GM06990 (cell line): Measurements from ENCODE around the gene LRRC37A3.
"Not testable (repeated sequence)": the region's sequence is repeated elsewhere in the genome, so short reads cannot be mapped to it uniquely, and the experiment has no call there.

ENCODE experiments used
- DNase-seq: peaks from one replicate; pipeline ENCODE4 v3.0.0-alpha.2; 2011; ENCODE audit not compliant: insufficient read length; ENCODE audit errors: extremely low read depth
- H3K27me3 ChIP-seq: replicated peaks from 2 replicates; pipeline ENCODE4 v1.6.0; 2011; ENCODE audit warnings: low read length; ENCODE audit not compliant: control insufficient read depth, insufficient read depth
- H3K36me3 ChIP-seq: 2 replicates; pipeline ENCODE4 v1.5.1; 2011; ENCODE audit warnings: low read length; ENCODE audit not compliant: control insufficient read depth, insufficient read depth
- H3K4me3 ChIP-seq: replicated peaks from 2 replicates; pipeline ENCODE4 v1.5.1; 2011; ENCODE audit warnings: low read depth, mild to moderate bottlenecking, control low read depth, low read length
- CTCF ChIP-seq: IDR thresholded peaks from 2 replicates; pipeline ENCODE4 v1.5.1; 2011; ENCODE audit warnings: low read length, control low read depth, mild to moderate bottlenecking, inconsistent platforms; ENCODE audit not compliant: insufficient read depth, poor library complexity, severe bottlenecking

Gene LRRC37A3

GRCh38 chr17:64938925-64939474, 19.7 kb upstream of the LRRC37A3 start:
- Histone ChIP-seq H3K27me3 (no peaks in the 10 kb centered on the region), H3K4me3 (no peak overlapping the region), H3K36me3 (no peaks in the 10 kb centered on the region)
- peak; percentile 87 for TF ChIP-seq CTCF
- peak; percentile 37 for DNase-seq

- no peak for TF ChIP-seq CTCF
- H3K4me3 ChIP-seq, result no peak overlapping the region
- no peaks in the 10 kb centered on the region for H3K27me3 ChIP-seq
- no peaks in the 10 kb centered on the region for H3K36me3 ChIP-seq
- DNase-seq, result no peak
Measured at GRCh38 chr17:64938290-64938689, 19.0 kb upstream of the LRRC37A3 start.

GRCh38 chr17:64936117-64936516, 16.8 kb upstream of the LRRC37A3 start:
- TF ChIP-seq CTCF, result no peak
- no peak for DNase-seq
- H3K4me3 ChIP-seq, result no peak overlapping the region
- H3K27me3 ChIP-seq, result no peaks in the 10 kb centered on the region
- H3K36me3 ChIP-seq, result no peaks in the 10 kb centered on the region

- DNase-seq, H3K27me3 ChIP-seq, H3K4me3 ChIP-seq, H3K36me3 ChIP-seq: not testable (repeated sequence)
Measured at GRCh38 chr17:64934284-64934778, 15.1 kb upstream of the LRRC37A3 start.

GRCh38 chr17:64932850-64933249, 13.6 kb upstream of the LRRC37A3 start:
- H3K27me3 ChIP-seq, DNase-seq: not testable (repeated sequence)

GRCh38 chr17:64930374-64930773, 11.1 kb upstream of the LRRC37A3 start:
- H3K4me3 ChIP-seq, DNase-seq, H3K27me3 ChIP-seq, H3K36me3 ChIP-seq: not testable (repeated sequence)

More at GRCh38 chr17:64932850-64933249, 13.6 kb upstream of the LRRC37A3 start:
- H3K36me3 ChIP-seq, H3K4me3 ChIP-seq: not testable (repeated sequence)

- DNase-seq, H3K4me3 ChIP-seq, H3K36me3 ChIP-seq, H3K27me3 ChIP-seq: not testable (repeated sequence)
Measured at GRCh38 chr17:64929419-64930209, 10.3 kb upstream of the LRRC37A3 start.

GRCh38 chr17:64928701-64929100, 9.4 kb upstream of the LRRC37A3 start:
- H3K36me3 ChIP-seq, DNase-seq, H3K4me3 ChIP-seq, H3K27me3 ChIP-seq: not testable (repeated sequence)
